Keratinocyte (primary cell): ENCODE data around the gene GATA2.

Experiments used
- EZH2 ChIP-seq: IDR thresholded peaks from one replicate; pipeline ENCODE4 v1.6.1; 2012; ENCODE audit warnings: inconsistent platforms, mild to moderate bottlenecking, low read length, moderate library complexity
- TF ChIP-seq, protein P1 (sequence below), 3 experiments: IDR thresholded peaks in 1 of 3; conservative IDR thresholded peaks in 1 of 3; optimal IDR thresholded peaks in 1 of 3; 2 replicates in 2 of 3; 3 replicates in 1 of 3; pipeline versions ENCODE3 to v1.5.1; 2011; ENCODE audit warnings: low read length in 3 of 3, mild to moderate bottlenecking in 3 of 3, moderate library complexity in 2 of 3, control low read depth in 1 of 3, inconsistent platforms in 1 of 3; ENCODE audit not compliant: insufficient read depth in 2 of 3; ENCODE audit errors: extremely low read depth in 1 of 3

GRCh38 chr3:128430731-128431130 is 62.3 kb downstream of the GATA2 start:
- TF ChIP-seq EZH2 = no peak
- TF ChIP-seq, protein P1, sequence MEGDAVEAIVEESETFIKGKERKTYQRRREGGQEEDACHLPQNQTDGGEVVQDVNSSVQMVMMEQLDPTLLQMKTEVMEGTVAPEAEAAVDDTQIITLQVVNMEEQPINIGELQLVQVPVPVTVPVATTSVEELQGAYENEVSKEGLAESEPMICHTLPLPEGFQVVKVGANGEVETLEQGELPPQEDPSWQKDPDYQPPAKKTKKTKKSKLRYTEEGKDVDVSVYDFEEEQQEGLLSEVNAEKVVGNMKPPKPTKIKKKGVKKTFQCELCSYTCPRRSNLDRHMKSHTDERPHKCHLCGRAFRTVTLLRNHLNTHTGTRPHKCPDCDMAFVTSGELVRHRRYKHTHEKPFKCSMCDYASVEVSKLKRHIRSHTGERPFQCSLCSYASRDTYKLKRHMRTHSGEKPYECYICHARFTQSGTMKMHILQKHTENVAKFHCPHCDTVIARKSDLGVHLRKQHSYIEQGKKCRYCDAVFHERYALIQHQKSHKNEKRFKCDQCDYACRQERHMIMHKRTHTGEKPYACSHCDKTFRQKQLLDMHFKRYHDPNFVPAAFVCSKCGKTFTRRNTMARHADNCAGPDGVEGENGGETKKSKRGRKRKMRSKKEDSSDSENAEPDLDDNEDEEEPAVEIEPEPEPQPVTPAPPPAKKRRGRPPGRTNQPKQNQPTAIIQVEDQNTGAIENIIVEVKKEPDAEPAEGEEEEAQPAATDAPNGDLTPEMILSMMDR (optimal IDR thresholded peaks at IDR 0.05 in 1 of 3, IDR thresholded peaks at IDR 0.05 in 1 of 3, conservative IDR thresholded peaks at IDR 0.05 in 1 of 3; ENCODE audit: extremely low read depth in 1 of 3, insufficient read depth in 2 of 3, low read length in 3 of 3) = no peak
